ENCODE results near the gene CYFIP2. TPM values are rescaled to one million over a fixed set of nuclear protein-coding genes. Genes with fewer than 3 reads are reported as not detected.
A peak's percentile ranks its signal among the peaks of the same experiment; 100 is the strongest.

CYFIP2 gene
- total RNA-seq, 1 experiment from 2014 or later: 95.3 TPM

GRCh38 chr5:157290156-157290980, 24.4 kb downstream of the CYFIP2 start (continued):
- no peak for TF ChIP-seq E2F1 (CRISPR knock-in tag; IDR thresholded peaks at IDR 0.05)
- TF ChIP-seq CREB1 (CRISPR knock-in tag; IDR thresholded peaks at IDR 0.05): no peak

- Mint-ChIP-seq H3K27ac (no peak overlapping the region), H3K4me1 (no peaks in the 10 kb centered on the region), H3K36me3 (peaks cover 31% of the 10 kb centered on the region), H3K4me3 (no peak overlapping the region), H3K9me3 (no peaks in the 10 kb centered on the region), H3K27me3 (ENCODE audit: low read depth) (no peaks in the 10 kb centered on the region)
- POLR2A ChIA-PET: no interaction called here
- TF ChIP-seq GABPB1 (CRISPR knock-in tag; IDR thresholded peaks at IDR 0.05) (peak; percentile 88), FOXJ3 (CRISPR knock-in tag; IDR thresholded peaks at IDR 0.05; ENCODE audit: borderline replicate concordance) (no peak)
- CTCF ChIA-PET: no interaction called here
- ATAC-seq (no peak), DNase-seq (ENCODE audit: low spot score) (no peak)
These were observed 25.2 kb downstream of the CYFIP2 start for GRCh38 chr5:157290981-157291711.

GRCh38 chr5:157292599-157292998, 26.7 kb downstream of the CYFIP2 start:
- peaks cover 33% of the 10 kb centered on the region for H3K36me3 Mint-ChIP-seq
- no peak overlapping the region for H3K4me3 Mint-ChIP-seq
- ChIA-PET POLR2A (no interaction called here), CTCF (no interaction called here)
- H3K4me1 Mint-ChIP-seq: no peaks in the 10 kb centered on the region
- H3K27me3 Mint-ChIP-seq (ENCODE audit: low read depth): no peaks in the 10 kb centered on the region
- H3K27ac Mint-ChIP-seq: no peak overlapping the region
- TF ChIP-seq ZNF232 (CRISPR knock-in tag; IDR thresholded peaks at IDR 0.05) (no peak), AR (CRISPR knock-in tag; IDR thresholded peaks at IDR 0.05) (no peak), E2F5 (CRISPR knock-in tag; IDR thresholded peaks at IDR 0.05) (no peak), ZNF671 (CRISPR knock-in tag; IDR thresholded peaks at IDR 0.05) (no peak), ZNF532 (CRISPR knock-in tag; IDR thresholded peaks at IDR 0.05; ENCODE audit: borderline replicate concordance) (no peak), NR1H2 (CRISPR knock-in tag; IDR thresholded peaks at IDR 0.05) (no peak), NR3C1 (CRISPR knock-in tag; conservative IDR thresholded peaks at IDR 0.05; ENCODE audit: low read depth) (no peak), OVOL2 (CRISPR knock-in tag; IDR thresholded peaks at IDR 0.05; ENCODE audit: borderline replicate concordance) (no peak), CTCF (IDR thresholded peaks at IDR 0.05) (no peak), ZSCAN18 (CRISPR knock-in tag; IDR thresholded peaks at IDR 0.05) (no peak), ZNF138 (CRISPR knock-in tag; conservative IDR thresholded peaks at IDR 0.05) (no peak), SMAD3 (CRISPR knock-in tag; IDR thresholded peaks at IDR 0.05; ENCODE audit: borderline replicate concordance) (no peak), ZBTB21 (CRISPR knock-in tag; IDR thresholded peaks at IDR 0.05; ENCODE audit: borderline replicate concordance) (no peak)
- H3K9me3 Mint-ChIP-seq: no peaks in the 10 kb centered on the region
- DNase-seq (ENCODE audit: low spot score) (no peak), ATAC-seq (no peak)

All from WTC11 (cell line).